ENCODE data around the gene SLC43A3.
A peak's percentile ranks its signal among the peaks of the same experiment; 100 is the strongest.

The SLC43A3 gene

DNA sequence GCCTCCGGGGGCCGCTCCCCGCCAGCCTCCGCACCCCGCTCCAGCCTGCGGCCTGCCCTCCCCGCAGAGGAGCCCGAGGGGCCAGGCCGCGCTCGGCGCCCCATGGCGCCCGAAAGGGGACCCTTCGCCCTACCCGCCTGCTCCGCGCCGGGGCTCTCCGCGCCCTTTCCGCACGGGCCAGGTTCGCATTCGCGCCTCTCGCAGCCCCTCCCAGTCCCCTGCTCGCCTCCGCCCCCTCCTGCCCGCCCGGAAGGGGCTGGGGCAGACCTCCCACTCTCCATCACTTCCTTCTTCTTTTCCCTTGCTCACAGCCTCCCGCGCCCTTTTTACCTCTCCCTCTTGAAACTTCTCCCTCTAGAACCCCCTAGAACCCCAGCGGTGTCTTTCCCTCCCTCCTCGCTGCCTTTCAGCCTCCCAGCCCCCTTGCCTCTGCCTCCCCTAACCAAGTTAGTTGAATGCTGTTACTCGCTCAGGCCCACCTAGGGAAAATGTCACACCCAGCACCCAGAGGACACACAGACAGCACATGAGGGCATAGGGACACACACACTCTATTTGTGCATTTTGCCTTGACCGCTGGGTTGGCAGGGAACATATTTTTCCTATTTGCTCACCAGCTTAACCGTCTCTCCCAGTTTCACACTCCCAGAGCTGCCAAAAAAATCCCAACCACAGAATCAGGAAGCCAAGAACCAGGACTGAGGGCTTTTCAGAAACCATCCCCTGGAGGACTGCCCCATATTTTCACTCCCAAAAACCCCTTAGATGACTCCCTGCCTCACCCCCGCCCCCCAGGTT is at the start of gene SLC43A3:
SLC43A3 (minus strand) TSS at position 193 of the 798 bp plus-strand sequence. CDS start 949 bp downstream, outside the sequence.
- DNase-seq (ENCODE audit: low spot score), result peak; percentile 69

DNA sequence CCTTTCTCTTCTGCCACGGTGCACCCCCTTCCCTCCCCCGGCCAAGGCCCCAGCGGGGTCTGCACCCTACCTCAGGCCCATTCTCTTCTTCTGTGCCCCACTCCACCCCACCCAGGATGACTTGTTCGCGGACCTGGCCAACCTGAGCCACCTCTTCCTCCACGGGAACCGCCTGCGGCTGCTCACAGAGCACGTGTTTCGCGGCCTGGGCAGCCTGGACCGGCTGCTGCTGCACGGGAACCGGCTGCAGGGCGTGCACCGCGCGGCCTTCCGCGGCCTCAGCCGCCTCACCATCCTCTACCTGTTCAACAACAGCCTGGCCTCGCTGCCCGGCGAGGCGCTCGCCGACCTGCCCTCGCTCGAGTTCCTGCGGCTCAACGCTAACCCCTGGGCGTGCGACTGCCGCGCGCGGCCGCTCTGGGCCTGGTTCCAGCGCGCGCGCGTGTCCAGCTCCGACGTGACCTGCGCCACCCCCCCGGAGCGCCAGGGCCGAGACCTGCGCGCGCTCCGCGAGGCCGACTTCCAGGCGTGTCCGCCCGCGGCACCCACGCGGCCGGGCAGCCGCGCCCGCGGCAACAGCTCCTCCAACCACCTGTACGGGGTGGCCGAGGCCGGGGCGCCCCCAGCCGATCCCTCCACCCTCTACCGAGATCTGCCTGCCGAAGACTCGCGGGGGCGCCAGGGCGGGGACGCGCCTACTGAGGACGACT is 49.3 kb upstream of the SLC43A3 start:
- DNase-seq (ENCODE audit: low spot score), result no peak

DNA sequence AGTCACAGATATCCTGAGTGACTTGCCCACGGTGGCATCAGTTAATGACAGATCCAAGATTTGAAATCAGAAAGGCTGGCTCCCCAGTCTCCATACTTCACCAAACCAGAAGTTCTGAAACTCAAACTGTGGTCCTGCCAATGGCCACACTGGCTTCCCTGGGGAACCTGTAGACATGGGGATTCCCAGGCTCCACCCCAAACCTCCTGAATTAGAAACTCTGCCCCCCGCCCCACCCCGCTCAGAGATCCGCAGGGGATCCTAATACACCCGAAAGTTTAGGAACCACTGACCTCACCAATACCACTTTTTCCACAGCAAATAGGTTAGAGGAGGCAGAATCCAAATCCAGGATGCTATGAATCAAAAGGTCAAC is 48.7 kb upstream of the SLC43A3 start:
- no peak for DNase-seq (ENCODE audit: low spot score)

DNA sequence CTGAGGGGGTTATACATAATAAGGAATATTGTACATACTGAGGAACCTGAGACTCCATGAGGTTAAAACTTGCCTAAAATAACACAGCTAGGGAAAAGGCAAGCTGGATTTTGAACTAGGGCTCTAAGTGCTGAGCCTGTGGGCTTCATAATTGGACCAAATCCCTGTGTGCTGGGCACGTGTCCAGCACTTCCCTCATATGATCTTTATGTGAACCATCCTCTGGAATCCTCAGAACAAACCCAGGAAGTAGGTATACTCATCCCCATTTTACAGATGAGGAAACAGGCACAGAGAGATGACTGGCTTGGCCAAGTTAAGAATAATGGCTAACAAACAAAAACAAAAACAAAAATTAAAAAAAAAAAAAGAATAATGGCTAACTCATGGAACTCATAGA is 48.3 kb upstream of the SLC43A3 start:
- DNase-seq (ENCODE audit: low spot score), result no peak

DNA sequence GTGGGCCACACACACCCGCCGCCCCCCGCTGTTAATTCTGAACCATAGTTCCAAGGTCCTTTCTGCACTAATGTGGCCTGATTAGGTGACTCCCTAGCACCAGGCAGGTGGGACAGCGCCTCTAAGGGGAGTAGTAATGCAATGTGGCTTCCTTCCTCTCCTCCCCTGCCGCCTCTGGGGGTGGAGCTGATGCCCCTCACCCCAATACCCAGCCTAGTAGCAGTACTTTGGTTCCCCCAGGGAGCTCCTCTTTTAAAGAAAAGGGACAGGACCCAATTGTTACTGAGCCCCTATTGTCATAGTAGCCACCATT is 47.8 kb upstream of the SLC43A3 start:
- DNase-seq (ENCODE audit: low spot score), result no peak

DNA sequence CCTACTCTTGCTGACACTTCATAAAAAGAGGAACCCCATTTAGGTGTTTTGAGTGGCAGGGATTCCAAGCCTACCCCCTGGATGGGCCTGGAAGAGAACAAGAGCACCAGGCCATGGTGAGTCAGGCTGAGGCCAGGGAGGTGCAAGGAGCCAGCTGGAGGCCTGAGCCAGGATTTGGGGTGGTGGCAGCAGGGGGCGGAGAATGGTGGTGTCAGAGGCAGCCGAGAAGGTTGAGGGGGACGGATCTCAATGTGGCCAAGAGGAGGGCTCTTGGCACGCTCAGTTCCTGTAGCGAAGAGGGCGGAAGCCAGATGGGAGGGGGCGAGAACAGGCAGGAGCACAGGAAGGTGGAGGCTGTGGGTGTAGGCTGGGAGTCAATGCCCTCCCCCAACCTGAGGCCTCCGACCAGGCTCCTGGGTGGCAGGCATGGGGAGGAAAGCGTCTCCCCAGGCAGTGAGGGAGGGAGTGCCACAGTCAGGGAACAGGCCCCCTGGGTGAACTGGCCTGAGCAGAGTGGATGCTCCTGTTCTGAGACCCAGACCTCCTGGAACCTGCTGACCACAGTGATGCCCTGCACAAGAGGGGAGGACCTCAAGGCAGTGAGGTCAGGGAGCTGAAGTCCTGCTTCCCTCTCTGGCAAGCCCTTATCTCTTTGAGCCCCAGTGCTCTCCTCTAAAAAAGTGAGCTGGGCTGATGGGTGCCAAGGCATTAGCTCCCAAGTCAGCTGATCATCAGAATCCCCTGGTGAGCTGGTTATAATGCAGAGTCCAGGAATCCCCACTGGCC is 47.3 kb upstream of the SLC43A3 start:
- no peak for DNase-seq (ENCODE audit: low spot score)

DNA sequence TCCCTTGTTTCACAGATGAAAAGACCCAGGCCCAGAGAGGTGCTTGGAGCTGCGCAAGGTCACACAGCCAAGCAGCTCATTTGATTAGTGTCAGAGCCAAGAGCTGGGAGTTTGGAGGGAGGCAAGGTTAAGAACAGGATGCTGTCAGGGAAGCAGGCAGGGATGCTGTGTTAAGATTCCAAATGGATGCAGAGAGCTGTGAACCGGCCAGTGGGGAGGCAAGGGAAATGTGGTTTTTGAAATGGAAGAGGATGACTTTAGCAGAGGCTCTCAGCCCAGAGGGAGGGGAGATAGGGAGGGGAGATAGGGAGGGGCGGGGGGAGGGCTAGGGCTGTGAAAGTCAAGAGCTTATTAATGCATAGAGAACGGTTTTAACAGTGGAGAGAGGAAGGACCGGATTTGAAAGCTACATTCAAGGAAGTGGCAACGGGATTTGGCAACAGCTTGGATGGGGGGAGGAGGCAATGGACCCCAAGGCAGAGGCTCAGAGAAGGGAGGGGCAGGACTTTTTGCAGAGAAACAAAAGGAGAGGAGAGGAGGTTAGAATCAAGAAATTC is 46.4 kb upstream of the SLC43A3 start:
- no peak for DNase-seq (ENCODE audit: low spot score)

DNA sequence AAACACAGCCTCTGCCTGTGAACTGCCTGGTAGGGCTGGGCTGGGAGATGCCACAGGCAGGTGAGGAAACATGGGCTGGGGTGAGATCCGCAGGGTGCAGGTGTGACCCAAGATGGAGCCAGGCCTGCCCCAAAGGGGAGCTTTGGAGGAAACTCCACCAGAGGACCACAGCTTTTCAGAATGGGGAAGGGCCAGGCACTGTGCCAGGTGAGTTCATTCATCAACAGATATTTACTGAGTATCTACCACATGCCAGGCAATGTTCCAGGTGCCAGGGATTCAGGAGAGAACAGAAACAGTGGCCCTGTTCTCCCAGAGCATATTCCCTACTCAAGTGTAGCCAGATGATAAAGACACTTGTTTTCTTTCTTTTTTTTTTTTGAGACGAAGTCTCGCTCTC is 44.6 kb upstream of the SLC43A3 start:
- DNase-seq (ENCODE audit: low spot score), result no peak

DNA sequence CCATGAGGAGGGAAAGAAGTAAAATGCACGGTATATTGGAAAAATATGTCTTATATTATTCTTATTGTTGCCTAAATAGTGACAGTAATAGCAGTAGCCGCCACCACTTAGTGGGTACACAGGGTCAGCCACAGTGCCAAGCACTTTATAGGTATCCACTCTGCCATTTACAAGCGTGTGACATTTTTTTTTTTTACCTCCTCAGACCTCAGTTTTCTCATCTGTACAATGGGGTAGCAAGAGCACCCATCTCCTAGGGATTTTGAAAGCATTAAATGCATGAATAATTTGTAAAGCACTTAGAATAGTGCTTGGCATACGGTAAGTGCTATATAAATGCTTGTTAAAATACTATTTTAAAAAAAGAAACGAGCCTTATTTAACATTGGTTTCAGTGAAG is 42.3 kb upstream of the SLC43A3 start:
- DNase-seq (ENCODE audit: low spot score), result no peak

DNA sequence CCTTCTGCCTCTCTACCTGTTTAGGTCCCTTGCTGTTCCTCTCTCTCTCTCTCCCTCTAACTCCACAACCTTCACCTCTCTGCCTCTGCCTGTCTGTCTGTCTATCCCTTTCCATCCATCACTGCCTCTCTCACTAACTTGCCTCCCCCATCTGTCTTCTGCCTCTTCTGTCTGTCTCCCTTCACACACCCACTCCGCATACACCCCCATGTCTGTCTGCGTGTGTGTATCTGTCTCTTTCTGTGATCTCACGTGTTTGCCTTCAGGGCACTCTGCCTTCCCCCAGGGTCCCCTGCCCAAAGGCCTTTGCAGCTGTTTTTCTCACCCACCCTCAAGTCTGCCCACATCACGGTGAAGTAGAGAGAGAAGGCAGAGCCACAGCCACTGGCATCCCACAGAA is 41.4 kb upstream of the SLC43A3 start:
- no peak for DNase-seq (ENCODE audit: low spot score)

DNA sequence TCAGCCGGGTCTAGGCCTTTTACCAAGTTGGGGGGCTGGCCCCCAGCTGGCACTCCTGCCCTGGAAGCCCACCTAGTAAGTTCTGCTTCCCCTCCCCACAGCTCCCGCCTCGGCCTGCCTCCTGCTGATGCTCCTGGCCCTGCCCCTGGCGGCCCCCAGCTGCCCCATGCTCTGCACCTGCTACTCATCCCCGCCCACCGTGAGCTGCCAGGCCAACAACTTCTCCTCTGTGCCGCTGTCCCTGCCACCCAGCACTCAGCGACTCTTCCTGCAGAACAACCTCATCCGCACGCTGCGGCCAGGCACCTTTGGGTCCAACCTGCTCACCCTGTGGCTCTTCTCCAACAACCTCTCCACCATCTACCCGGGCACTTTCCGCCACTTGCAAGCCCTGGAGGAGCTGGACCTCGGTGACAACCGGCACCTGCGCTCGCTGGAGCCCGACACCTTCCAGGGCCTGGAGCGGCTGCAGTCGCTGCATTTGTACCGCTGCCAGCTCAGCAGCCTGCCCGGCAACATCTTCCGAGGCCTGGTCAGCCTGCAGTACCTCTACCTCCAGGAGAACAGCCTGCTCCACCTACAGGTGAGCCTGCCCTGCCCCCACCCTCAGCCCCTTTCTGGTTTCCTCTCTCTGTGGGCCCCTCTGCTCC is 40.7 kb upstream of the SLC43A3 start:
- DNase-seq (ENCODE audit: low spot score), result no peak

DNA sequence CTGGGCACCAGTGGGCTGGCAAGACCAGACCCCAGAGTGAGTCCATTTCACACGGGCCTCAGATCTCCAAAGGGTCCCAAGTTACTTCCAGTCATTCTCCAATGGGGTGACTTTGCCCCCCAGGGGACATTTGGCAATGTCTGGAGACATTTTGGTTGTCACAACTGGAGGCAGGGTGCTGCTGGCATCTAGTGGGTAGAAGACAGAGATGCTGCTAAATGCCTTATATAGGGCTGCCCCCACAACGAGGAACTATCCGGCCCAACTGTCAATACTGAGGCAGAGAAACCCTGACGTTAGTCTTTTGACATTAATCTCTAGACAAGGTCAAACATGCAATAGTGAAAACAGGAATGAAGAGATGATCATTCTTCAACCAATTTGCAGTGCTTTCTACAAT is 39.8 kb upstream of the SLC43A3 start:
- DNase-seq (ENCODE audit: low spot score), result no peak

DNA sequence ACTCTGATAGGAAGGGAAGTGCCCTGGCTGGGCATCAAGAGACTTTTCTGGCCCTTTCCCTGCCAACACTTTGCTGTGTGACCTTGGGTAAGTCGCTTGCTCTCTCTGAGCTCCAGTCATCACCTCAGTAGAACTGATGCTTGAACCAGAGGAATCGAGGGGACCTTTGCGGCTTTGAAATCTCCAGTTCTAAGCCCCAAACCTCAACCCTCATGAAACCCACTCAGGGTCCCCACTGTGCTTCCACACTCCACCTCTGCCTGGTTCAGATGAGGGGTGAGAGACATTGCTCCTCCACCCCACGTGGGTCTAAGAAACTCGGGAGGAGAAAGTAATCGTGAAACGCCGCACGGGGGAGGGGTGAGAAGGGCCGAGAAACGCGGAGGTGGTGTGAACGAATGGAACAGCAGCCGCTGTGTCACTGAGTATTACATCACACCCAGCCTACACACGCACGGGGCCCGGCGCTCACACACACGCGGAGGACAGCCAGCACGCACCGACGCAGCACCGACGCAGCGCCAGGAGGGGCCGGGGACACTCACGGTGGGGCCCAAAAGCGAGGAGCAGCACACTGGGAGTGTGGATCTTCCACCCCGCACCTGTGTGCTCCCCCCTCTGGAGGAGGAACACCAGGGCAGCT is 37.7 kb upstream of the SLC43A3 start:
- DNase-seq (ENCODE audit: low spot score), result no peak

DNA sequence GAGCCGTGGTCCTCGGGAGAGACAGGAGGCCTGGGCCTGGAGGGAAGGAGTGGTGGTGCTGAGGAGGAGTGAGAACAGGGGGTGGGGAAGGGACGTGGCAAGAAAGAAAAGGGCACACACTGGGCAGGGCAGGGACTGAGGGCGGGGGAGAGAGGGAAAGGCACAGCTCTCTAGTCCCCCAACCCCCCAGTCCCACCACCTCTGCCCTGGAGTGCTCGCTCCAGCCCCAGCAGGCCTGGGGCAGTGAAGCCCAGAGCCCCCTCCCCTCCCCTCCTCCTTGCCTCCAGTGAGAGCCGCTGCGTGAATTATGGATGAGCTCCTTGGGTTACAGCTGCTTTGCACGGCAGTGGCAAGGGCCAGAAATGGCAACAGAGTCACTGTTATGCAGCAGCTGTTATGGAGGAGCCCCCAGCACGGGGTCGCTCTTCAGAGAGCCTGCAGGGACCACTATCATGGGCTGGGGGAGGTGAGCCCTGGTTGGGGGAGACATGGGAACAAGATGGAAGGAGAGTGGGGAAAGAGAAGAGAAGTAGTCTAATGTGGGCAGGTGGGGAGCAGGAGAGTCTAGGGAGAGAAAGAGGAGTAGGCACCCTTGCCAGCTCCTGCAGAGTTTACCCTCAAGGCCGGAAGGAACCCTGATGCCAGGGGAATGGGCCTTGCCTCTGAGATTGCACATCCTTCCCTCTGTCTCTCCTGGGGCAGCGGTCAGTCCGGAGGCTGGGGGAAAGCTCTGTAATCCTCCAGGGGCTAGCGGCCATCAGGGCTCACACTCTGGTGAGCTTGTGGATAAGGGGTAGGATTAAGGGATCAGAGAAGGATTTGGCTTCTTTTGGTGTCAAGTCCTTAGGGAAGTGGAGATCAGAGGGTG is 37.0 kb upstream of the SLC43A3 start:
- no peak for DNase-seq (ENCODE audit: low spot score)

DNA sequence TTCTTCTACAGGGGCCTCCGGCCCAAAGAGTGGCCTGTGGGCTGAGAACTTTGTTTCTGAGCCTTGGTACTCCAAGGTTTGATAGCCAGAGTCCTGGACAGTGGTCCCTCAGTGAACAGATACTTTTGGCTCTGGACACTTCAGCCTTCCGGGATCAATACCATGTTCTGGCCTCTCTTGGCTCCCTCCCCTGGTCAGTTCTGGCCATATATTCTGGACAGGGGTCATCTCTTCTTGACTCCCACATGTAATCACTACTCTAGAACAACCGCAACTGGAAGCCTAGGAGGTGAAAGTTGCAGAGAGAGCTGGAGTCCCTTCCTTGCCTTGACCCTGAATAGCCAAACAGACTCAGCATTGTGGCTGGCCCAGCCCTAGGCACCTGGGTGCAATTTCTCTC is 35.7 kb upstream of the SLC43A3 start:
- no peak for DNase-seq (ENCODE audit: low spot score)

DNA sequence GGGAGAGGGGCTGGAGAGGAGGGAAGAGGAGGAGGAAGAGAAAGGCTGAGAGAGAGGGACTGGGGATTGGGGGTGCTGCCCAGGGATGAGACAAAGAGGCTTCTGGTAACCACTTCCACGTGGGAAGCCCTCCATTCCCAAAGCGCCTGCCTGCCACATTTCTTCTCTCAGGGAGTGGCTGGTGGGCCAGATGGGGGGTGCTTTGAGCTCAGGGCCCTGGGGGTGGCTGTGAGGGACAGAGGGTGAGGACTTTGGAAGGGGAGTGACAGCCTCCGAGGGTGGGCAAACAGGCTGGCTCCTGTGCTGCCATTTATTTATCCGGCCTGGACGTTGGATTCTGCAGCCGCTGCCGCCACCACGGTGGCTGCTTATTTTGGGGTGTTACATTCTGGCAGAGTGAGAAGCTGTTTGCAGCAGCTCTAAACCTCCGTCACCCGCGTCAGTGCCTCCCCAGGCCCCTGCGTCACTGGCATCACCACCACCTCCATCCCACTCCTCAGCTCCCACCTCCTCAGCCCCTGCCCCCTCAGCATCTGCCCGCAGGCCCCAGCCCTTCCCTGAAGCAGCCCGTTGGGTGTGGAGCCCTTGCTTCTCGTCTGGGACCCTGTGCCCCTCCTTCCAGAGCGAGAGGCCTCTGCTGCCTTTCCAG is 35.0 kb upstream of the SLC43A3 start:
- no peak for DNase-seq (ENCODE audit: low spot score)

DNA sequence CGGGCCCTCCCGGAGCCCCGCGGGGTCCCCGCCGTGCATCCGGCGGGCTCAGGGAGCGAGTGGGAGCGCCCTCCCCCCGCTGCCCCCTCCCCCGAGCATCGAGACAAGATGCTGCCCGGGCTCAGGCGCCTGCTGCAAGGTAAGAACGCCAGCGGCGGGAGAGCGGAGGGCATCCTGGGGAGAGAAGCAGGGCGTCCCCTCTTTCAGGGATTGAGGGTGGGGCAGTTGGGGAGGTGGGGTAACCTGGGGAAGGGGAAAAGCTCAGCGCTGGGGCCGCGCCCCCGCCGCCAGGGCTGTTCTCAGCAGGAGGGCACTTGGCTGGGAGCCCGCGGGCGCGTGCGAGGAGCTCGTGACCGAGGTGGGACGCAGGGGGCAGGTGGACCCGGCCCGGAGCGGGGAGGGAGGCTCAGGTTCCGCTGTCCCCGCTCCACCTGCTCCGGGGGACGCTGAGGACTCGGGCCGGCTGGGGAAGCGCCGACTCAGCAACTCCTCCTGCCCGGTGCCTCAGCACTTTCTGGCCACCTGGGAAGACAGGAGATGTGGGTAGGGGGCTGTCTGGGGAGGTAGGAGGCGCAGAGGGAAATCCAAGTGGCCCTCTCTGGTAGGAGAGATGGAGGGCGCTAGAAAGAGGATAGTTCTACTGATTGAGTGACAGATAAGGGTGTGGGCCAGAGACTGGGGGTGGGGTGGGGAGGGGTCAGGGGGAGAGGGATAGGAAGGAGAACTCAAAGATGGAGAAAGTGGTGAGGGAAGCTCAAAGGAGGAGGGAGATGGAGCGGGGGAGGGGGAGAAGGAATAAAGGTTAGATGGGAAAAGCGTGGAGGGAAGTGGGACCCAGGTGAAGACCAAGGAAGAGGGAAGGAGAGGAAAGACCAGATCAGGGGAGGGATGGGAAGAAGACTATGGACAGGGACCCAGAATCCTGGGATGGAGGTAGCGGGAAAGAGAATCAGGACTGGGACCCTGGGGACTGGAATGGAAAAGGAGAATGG is 34.1 kb upstream of the SLC43A3 start:
- DNase-seq (ENCODE audit: low spot score), result no peak

DNA sequence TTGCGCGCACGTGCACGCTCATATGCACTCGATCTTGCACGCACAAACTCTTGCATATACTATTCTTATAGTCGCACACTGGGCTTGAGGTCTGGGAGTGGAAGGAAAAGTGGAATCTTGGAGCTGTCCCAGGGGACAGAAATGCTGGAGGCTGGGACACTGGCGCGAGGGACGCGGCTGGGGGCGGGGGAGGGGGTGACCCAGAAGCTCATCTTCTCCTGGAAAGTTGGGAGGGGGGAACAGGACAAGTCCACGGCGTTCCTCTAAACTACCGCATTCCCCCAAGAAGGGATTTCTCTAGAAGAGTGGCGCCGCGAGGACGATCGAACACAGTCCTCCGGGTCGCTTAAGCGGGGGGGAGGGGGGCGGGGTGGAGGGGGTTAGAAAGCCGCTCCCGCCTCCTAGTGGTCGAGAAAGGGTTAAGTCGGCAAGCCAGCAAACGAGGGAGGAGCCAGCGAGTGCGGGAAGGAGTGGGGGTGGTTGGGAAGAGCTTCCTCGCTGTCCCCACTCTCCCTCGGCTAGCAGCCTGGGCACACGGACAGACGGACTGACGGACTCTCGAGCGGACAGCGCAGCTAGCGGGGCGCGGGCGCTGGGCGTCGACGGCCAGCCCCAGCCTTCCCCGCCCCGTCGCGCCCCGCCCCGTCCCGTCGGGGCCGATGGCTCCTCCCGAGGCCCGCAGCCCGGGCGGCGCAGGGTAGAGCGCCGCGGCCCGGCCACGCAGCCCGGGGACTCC is 33.3 kb upstream of the SLC43A3 start, which contains the start of gene RTN4RL2:
RTN4RL2 (plus strand) TSS at position 507 of the 736 bp plus-strand sequence. CDS start 338 bp downstream, outside the sequence.
- peak; percentile 71 for DNase-seq (ENCODE audit: low spot score)

All from germinal center (tissue), 1 donor.